ENCODE measurements around the gene CNKSR1.

Gene CNKSR1

DNA sequence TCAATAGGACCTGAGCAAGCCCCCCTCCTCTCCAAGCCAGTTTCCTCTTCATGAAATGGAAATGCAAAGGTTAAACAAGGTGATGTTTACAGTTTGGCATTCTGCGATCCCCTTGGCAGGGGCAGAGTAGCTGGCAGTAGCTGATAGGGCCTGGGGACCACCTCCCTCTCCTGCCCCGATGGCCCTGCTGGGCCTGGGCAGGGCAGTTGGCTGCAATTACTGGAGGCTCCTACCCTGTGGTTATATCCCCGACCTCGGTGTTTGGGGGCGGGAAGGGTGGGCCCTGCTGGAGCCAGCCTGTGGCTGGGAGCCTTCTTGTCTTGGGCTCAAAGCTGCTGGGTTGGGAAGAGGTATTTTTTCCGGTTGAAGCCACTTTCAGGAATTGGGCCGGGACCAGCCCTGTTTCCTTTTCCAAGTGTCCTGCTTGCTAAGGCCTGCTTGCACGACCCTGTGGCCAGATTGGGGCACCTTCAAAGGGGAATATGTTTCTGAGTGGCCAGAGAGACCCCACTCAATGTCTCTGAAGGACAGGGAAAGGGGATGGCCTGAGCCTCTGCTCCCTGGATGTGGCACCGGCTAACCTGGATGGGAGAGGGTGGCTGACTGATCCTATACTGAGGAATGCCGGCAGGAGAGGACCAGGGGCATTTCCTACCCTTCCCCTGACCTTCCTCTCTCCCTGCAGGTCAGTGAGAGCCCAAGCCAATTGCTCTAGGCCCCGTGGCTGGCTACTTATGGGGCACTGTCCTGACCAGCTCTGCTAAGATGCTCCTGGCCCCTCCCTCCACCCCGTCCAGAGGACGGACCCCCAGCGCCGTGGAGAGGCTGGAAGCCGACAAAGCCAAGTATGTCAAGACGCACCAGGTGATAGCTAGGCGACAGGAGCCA, 16.5 kb upstream of the CNKSR1 start:
- DNase-seq (ENCODE audit: low read depth, low spot score) = no peak

DNA sequence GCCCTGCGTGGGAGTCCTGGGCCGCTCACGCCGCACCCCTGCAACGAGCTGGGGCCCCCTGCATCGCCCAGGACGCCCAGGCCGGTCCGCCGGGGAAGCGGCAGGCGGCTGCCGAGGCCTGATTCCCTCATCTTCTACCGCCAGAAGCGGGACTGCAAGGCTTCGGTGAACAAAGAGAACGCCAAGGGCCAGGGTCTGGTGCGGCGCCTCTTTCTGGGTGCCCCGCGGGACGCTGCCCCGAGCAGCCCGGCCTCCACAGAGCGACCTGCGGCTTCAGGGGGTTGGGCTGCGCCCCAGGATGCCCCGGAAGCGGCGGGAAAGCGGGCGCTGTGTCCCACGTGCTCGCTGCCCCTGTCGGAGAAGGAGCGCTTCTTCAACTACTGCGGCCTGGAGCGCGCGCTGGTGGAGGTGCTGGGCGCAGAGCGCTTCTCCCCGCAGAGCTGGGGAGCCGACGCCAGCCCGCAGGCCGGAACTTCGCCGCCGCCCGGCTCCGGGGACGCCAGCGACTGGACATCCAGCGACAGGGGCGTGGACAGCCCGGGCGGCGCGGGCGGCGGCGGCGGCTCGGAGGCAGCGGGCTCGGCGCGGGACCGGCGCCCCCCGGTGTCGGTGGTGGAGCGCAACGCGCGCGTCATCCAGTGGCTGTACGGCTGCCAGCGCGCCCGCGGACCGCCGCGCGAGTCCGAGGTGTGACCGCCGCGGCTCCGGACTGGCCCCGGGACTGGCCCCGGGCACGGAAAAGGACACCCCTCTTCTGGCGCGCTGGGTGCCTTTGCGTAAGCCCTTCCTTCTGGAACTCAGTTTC, 15.7 kb upstream of the CNKSR1 start:
- DNase-seq (ENCODE audit: low read depth, low spot score) = no peak

- no peak for DNase-seq (ENCODE audit: low read depth, low spot score)
These were observed 15.0 kb upstream of the CNKSR1 start for GRCh38 chr1:26162220-26162709.

- no peak for DNase-seq (ENCODE audit: low read depth, low spot score)
These were observed 13.6 kb upstream of the CNKSR1 start for GRCh38 chr1:26163684-26164035.

DNA sequence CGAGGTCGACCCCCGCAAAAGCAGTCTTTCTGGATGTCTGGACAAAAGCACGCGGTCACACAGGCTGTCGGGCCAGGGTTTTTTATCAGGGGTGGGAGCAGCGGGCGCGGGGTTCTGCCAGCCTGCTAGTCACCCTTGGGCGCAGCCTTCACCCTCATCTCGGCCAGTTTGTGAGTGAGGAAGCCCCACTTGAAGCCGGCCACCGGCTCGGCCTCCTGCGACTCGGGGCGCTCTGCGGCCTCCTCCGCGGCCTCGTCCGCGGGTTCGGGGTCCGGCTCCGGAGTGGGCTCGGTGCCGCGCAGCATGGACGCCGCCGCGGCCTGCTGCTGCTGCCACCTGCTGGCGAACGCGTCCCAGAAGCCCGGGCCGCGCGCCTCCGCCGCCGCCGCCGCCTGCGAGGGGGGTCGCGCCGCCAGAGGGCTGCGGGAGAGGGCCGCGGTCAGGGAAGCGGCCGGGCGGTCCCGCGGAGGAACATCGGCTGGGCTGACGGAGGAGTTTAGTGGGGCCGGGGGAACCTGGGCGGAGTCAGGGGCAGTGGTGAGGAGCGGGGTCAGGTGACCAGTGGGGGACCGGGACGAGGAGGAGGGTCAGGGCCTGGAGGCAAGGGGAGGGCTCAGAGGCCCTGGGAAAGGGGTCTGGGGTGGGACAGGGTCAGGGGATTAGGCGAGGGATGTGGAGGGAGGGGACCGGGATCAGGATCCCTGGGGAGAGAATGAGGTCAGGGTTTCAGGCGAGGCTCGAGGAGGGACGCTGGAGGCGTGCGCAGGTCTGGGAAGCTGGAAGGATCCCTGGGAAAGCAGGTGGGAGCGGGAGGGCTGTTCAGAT, 13.0 kb upstream of the CNKSR1 start:
- DNase-seq (ENCODE audit: low read depth, low spot score) = no peak

DNA sequence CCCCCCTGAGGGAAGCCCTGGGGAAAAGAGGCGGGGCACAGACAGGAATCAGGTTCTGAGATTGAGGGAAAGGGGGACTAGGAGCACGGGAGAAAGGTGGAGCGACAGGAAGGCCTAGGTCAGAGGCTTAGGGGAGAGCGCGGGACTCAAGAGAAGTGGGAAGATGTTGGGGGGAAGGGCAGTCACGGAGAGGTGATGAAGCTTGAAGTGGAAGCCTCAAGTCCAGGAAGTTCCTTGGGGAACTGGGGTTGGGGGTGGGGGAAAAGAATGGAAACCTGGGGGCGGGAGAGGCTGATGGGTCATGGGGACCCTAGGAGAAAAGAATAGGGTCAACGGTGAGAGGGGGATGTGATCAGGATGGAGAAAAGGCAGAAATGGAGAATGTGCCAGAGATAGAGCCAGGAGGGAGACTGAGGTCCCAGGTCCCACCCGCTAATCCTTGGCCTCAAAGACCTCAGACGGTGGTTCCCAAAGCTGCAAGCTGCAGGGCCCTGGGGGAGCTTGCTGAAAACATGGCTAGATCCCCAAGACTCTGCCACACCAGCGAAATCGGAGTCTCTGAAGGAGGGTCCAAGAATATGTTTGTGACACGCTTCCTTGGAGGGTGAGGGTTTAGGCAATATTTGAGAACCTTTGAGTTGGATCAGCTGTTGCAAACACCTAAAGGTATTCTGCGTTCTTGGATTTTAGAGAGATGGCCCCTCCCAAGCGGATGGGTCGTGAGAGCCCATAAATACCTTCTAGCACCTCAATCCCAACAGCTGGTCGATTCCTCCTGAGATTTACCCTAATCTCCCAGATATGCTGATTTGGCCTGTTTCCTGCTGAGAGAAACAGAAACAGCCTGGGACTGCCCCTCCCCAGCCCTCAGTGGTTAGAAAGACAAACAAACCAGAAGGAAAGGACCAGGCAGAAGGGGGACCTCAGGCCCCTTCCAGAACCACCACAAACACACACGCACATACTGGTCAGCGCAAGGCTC, 12.1 kb upstream of the CNKSR1 start:
- no peak for DNase-seq (ENCODE audit: low read depth, low spot score)

DNA sequence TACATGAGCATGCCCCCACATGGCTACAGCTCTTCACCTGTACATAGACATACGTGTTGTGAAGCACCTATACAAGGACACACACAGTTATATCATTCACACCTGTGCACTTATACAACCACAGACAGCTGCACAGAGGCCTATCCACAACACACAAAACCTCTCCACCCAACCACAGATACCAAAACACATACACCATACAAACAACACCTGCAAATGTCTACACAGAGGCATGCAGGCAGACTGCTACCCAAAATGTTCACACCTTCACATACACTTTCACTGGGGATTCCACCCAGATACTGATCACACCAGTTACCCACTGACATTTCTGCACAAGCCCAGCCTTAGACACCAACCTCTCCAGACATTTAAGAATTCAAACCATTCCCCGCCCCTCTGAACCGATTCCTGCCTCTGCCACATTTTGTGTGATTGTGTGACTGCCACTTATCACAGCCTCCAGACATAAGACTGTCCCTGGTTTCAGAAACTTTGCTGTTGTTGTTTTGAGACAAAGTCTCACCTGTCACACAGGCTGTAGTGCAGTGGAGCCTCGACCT, 10.5 kb upstream of the CNKSR1 start:
- DNase-seq (ENCODE audit: low read depth, low spot score) = no peak

- DNase-seq (ENCODE audit: low read depth, low spot score) = no peak
These were observed 8.7 kb upstream of the CNKSR1 start, which contains the start of gene C1orf232 for GRCh38 chr1:26168410-26169197. C1orf232 (minus strand) TSS chr1:26168963; CDS start chr1:26168499, 464 bp downstream.

DNA sequence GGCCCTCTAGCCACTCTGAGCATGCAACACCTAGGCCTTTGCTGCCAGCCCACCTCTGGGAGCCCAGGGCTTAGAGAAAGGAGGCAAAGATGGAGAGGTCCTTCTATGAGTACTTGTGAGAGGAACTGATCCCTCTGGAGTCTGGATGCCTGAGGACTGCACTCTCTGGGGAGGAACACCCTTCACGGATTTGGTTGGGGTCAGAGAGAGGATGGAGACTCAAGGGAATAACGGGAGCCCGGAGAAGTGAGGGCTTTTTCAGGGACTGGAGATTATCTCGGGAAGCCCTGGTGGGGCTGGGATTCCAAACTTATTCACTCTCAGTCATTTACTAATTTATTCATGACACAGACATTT, 8.1 kb upstream of the CNKSR1 start:
- DNase-seq (ENCODE audit: low read depth, low spot score) = no peak

DNA sequence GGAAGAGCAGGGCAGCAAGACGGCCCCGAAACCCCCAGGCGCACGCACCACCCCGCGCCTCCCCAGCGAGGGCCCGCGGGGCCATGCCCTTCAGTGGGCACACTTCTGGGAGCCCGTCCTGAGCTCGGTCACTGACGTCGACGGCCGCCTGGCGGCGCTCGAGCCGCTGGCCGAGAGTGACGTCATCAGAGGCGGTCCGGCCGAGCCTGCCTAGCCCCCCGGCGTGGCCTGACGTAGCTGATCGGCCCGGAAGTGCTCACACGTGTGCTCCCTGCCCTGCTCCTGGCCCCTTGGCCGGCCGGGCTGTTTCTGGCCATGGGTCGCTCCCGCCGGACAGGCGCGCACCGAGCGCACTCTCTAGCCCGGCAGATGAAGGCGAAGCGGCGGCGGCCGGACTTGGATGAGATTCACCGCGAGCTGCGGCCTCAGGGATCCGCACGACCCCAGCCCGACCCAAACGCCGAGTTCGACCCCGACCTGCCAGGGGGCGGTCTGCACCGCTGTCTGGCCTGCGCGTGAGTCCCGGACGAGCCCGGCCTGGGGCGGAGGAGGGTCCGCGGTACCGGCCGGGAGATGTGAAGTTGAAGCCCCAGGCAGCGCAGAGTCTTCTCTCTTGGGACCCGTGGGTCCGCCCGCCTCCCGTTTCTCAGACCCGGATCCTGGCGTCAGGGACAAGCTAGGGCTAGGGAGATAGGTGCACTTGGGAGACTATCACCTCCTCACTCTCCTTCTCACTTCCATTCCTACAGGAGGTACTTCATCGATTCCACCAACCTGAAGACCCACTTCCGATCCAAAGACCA, 7.4 kb upstream of the CNKSR1 start, which contains the start of gene ZNF593:
TSS of gene ZNF593 (plus strand) at position 240 of the 803 bp plus-strand sequence. CDS start at position 316, 76 bp downstream.
- peak; percentile 67 for DNase-seq (ENCODE audit: low read depth, low spot score)

DNA sequence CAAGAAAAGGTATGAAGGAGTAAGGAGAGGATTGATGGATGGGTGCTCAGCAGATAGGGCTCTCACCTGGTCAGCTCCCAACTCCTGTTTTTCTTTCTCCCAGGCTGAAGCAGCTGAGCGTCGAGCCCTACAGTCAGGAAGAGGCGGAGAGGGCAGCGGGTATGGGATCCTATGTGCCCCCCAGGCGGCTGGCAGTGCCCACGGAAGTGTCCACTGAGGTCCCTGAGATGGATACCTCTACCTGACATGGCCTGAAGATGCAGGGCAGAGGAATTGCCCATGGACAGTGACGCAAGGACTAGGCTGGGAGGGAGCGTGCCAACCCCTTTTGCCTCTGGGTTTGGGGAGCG, 6.8 kb upstream of the CNKSR1 start:
- DNase-seq (ENCODE audit: low read depth, low spot score) = no peak

DNA sequence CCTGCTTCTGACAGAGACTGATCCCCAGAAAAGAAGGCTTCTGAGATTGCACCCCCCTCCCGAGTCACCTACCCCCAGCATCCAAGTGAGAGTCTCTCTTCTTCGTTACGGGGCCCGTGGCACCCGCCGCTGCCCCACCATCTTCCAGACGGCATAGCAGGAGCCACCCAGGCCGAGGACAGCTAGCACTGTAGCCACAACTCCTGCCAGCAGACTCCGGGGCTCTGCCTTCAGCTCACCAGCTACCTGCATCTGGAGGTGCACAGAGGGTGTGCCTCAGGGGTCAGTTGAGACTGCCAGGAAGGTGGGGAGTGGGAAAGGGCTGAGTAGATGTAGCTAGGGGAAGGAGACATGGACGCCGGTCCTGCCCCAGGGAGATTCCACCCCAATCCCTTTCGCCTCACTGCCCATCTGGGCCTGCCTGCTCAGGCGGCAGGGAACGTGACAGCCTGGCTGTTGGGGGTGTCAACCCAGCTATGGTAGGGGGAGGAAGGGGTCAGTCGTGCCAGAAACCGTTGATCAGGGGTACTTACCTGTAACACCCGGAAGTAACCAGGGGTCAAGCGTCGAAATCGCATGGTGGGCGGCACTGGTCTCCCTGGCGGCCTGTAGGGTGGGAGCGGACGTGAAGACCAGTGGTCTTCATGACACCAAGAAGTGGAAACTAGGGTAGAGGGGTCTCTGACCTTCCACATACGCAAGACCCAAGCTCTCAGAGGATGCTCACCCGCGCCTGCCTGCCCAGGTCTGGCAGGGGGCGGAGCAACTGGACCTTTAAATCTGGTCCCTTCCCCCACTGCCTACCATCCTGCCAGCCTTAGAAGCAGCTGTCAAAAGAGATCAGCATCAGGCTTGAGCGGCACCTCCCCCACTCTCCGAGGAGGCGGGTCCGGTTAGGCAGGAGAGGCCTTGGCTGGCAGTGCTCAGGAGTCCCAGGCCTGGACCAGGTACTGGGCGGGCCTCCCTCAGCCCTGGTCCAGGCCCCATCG, 5.9 kb upstream of the CNKSR1 start, which contains the start of gene ZNF593OS:
TSS of gene ZNF593OS (minus strand) at position 749 of the 989 bp plus-strand sequence. CDS start at position 578, 171 bp downstream.
- DNase-seq (ENCODE audit: low read depth, low spot score) = no peak

GRCh38 chr1:26175346-26175745, 1.9 kb upstream of the CNKSR1 start:
- no peak for DNase-seq (ENCODE audit: low read depth, low spot score)

- DNase-seq (ENCODE audit: low read depth, low spot score) = no peak
These were observed 2.8 kb downstream of the CNKSR1 start for GRCh38 chr1:26180010-26180506.

- no peak for DNase-seq (ENCODE audit: low read depth, low spot score)
These were observed 4.5 kb downstream of the CNKSR1 start for GRCh38 chr1:26181586-26182382.

DNA sequence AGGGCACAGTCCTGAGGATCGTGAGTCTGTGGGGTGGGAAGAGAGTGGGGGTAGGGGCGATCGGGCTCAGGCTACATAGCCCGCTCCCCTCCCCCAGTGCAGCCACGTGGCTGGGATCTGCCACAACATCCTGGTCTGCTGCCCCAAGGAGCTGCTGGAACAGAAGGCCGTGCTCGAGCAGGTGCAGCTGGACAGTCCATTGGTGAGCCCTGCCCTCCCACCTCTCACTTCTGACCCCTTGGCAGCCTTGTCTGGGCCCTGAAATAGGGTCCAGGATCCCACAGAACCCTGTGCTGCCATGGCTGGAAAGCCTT, 5.0 kb downstream of the CNKSR1 start:
- DNase-seq (ENCODE audit: low read depth, low spot score) = no peak
